PFSK-1 (cell line): ENCODE results near the gene CEBPZOS.

Experiments
- TAF1 ChIP-seq: IDR thresholded peaks from 2 replicates; pipeline ENCODE4 v1.6.1; 2012; ENCODE audit warnings: low read length, control low read depth, borderline replicate concordance; ENCODE audit not compliant: insufficient read depth
- TF ChIP-seq, protein P1 (sequence below), 2 experiments: IDR thresholded peaks; 2 replicates each; pipeline versions ENCODE4 v1.6.1 to v1.8.0; 2011 to 2012; ENCODE audit warnings: low read depth in 2 of 2, low read length in 2 of 2, control low read depth in 1 of 2, inconsistent platforms in 1 of 2, mild to moderate bottlenecking in 1 of 2, moderate library complexity in 1 of 2; ENCODE audit not compliant: insufficient read depth in 1 of 2

DNA sequence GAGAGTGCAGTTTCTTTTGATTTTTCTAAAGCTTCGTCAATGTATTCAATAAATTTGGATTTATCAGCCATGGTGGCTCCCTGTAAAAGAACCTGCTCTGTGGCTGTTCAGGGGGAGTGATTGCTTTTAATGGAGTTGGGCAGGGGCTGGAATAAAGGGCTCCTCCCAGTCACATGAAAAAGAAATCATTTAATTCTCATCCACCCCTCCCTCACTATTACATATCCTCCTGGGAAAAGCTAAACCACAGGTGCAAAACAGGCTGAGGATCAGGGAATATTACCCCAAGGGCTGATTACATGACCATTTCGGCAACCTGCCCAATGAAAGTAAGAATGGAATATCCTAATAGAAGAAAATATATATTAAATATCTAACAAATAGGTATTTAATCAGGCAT, 7.7 kb upstream of the CEBPZOS start, which contains the start of gene SULT6B1:
- no peak for TF ChIP-seq TAF1
- TF ChIP-seq, protein P1, sequence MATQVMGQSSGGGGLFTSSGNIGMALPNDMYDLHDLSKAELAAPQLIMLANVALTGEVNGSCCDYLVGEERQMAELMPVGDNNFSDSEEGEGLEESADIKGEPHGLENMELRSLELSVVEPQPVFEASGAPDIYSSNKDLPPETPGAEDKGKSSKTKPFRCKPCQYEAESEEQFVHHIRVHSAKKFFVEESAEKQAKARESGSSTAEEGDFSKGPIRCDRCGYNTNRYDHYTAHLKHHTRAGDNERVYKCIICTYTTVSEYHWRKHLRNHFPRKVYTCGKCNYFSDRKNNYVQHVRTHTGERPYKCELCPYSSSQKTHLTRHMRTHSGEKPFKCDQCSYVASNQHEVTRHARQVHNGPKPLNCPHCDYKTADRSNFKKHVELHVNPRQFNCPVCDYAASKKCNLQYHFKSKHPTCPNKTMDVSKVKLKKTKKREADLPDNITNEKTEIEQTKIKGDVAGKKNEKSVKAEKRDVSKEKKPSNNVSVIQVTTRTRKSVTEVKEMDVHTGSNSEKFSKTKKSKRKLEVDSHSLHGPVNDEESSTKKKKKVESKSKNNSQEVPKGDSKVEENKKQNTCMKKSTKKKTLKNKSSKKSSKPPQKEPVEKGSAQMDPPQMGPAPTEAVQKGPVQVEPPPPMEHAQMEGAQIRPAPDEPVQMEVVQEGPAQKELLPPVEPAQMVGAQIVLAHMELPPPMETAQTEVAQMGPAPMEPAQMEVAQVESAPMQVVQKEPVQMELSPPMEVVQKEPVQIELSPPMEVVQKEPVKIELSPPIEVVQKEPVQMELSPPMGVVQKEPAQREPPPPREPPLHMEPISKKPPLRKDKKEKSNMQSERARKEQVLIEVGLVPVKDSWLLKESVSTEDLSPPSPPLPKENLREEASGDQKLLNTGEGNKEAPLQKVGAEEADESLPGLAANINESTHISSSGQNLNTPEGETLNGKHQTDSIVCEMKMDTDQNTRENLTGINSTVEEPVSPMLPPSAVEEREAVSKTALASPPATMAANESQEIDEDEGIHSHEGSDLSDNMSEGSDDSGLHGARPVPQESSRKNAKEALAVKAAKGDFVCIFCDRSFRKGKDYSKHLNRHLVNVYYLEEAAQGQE (IDR thresholded peaks at IDR 0.05; ENCODE audit: insufficient read depth in 1 of 2, low read depth in 2 of 2, low read length in 2 of 2): no peak
